Sigmoid colon (tissue), 7 donors: ENCODE data around the gene PPIB. TPM values are rescaled to one million over a fixed set of nuclear protein-coding genes. Genes with fewer than 3 reads are reported as not detected.

Source experiments
- DNase-seq: peaks from one replicate; pipeline ENCODE4 v3.0.0-alpha.2; 2019
- H3K27ac ChIP-seq, 4 donors: fragments of 200-600 bp; sonication (generic); one replicate each; pipeline ENCODE4 v1.5.1; 2016 to 2019; ENCODE audit warnings: mild to moderate bottlenecking in 1 of 4
- H3K27me3 ChIP-seq, 3 donors: fragments of 200-600 bp; sonication (generic); one replicate each; pipeline ENCODE4 v1.5.1; 2019; ENCODE audit warnings: mild to moderate bottlenecking in 1 of 3
- H3K36me3 ChIP-seq, 4 donors: fragments of 200-600 bp; sonication (generic); one replicate each; pipeline ENCODE4 v1.5.1; 2016 to 2019
- H3K4me1 ChIP-seq, 4 donors: fragments of 200-600 bp; sonication (generic); one replicate each; pipeline ENCODE4 v1.5.1; 2017 to 2019
- H3K4me3 ChIP-seq, 4 donors: fragments of 200-600 bp; sonication (generic); one replicate each; pipeline ENCODE4 v1.5.1; 2017 to 2019; ENCODE audit warnings: mild to moderate bottlenecking in 2 of 4, moderate library complexity in 1 of 4
- H3K9me3 ChIP-seq, 4 donors: fragments of 200-600 bp in 3 of 4; sonication (generic) in 3 of 4; one replicate each; pipeline versions ENCODE4 v1.5.1 to v1.6.1; 2013 to 2019
- EP300 ChIP-seq, 4 donors: sonication (generic); formaldehyde crosslinking; IDR thresholded peaks; one replicate each; pipeline ENCODE4 v1.6.1; 2017; ENCODE audit warnings: antibody characterized with exemption in 4 of 4
- POLR2A ChIP-seq, 2 donors: fragments of 450-650 bp; IDR thresholded peaks; one replicate each; pipeline ENCODE4 v1.6.1; 2016; ENCODE audit warnings: antibody characterized with exemption in 2 of 2, mild to moderate bottlenecking in 2 of 2, moderate library complexity in 2 of 2
- POLR2AphosphoS5 ChIP-seq, 4 donors: sonication (generic); formaldehyde crosslinking; IDR thresholded peaks; one replicate each; pipeline ENCODE4 v1.6.1; 2017; ENCODE audit warnings: antibody characterized with exemption in 4 of 4
- WGBS, 2 donors: extraction: QIAGEN DNeasy Blood & Tissue Kit; methylation state at CpG; one replicate each; pipeline ENCODE4 v1.1.7; 2013; 5-methylcytosine and 5-hydroxymethylcytosine counted together
- intact Hi-C: fragments of 100-400 bp; cut with DNase I; formaldehyde crosslinking; loops from one replicate; pipeline ENCODE4 v1.15.1; 2023
- polyA plus RNA-seq, 3 donors: library from polyadenylated mRNA; stranded (reverse); fragments of 200-250 nt; gene quantifications; one replicate each; pipeline ENCODE4 v1.2.3, GENCODE V29; 2013
- total RNA-seq, 4 donors: library from RNA; depleted of rRNA; stranded (reverse); fragments of >200 nt; gene quantifications; one replicate each; pipeline ENCODE4 v1.1.0, GENCODE V29; 2016
- TF ChIP-seq, protein P1 (sequence below), 4 experiments: fragments of 450-650 bp in 3 of 4; fragments of 200-600 bp in 1 of 4; IDR thresholded peaks; one replicate each; pipeline ENCODE4 v1.5.1; 2016 to 2019; ENCODE audit warnings: antibody characterized with exemption in 4 of 4, mild to moderate bottlenecking in 3 of 4, moderate library complexity in 2 of 4
- donor health status: healthy with polysubstance abuse.
- donor health status: Bipolar disorder and iron deficiency.
- donor health status: healthy.

The PPIB gene
- total and polyA plus RNA-seq, 7 donors = 154 to 647 (median 169) TPM

GRCh38 chr15:64132217-64132616 is 30.6 kb downstream of the PPIB start:
- 97% methylated on average over 4 of the region's 4 CpGs for WGBS, 2 donors
- Histone ChIP-seq H3K27ac (no peak overlapping the region), H3K4me3 (no peak overlapping the region), H3K9me3 (no peaks in the 10 kb centered on the region), H3K4me1 (peaks cover 0 to 15% (median 7%) of the 10 kb centered on the region in 4 donors), H3K36me3 (peaks cover 64 to 100% (median 86%) of the 10 kb centered on the region in 4 donors), H3K27me3 (no peaks in the 10 kb centered on the region)
- intact Hi-C loops = no loop called here
- no peak for DNase-seq
- TF ChIP-seq POLR2A (IDR thresholded peaks at IDR 0.05) (no peak), POLR2AphosphoS5 (IDR thresholded peaks at IDR 0.05) (no peak), EP300 (IDR thresholded peaks at IDR 0.05) (no peak)
- TF ChIP-seq, protein P1, sequence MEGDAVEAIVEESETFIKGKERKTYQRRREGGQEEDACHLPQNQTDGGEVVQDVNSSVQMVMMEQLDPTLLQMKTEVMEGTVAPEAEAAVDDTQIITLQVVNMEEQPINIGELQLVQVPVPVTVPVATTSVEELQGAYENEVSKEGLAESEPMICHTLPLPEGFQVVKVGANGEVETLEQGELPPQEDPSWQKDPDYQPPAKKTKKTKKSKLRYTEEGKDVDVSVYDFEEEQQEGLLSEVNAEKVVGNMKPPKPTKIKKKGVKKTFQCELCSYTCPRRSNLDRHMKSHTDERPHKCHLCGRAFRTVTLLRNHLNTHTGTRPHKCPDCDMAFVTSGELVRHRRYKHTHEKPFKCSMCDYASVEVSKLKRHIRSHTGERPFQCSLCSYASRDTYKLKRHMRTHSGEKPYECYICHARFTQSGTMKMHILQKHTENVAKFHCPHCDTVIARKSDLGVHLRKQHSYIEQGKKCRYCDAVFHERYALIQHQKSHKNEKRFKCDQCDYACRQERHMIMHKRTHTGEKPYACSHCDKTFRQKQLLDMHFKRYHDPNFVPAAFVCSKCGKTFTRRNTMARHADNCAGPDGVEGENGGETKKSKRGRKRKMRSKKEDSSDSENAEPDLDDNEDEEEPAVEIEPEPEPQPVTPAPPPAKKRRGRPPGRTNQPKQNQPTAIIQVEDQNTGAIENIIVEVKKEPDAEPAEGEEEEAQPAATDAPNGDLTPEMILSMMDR (IDR thresholded peaks at IDR 0.05) = no peak

DNA sequence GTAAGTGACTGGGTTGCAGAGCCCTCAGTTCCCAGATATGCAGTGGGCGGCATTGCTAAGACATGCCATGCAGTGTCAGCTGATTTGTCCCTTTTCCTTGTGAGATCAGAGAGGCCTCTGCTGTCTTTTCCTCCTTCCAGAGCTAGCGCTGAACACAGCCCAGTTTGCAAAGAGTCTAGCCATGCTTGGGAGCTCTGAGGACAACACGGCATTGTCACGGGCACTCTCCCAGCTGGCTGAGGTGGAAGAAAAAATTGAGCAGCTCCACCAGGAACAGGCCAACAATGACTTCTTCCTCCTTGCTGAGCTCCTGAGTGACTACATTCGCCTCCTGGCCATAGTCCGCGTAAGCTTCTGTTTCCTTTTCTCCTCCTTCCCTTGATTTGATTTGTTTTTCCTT is 31.3 kb downstream of the PPIB start:
- DNase-seq = no peak
- Histone ChIP-seq H3K9me3 (no peaks in the 10 kb centered on the region), H3K27me3 (no peaks in the 10 kb centered on the region), H3K4me3 (no peak overlapping the region), H3K27ac (no peak overlapping the region), H3K36me3 (peaks cover 60 to 100% (median 86%) of the 10 kb centered on the region in 4 donors), H3K4me1 (peaks cover 0 to 15% (median 7%) of the 10 kb centered on the region in 4 donors)
- TF ChIP-seq, protein P1 (IDR thresholded peaks at IDR 0.05) = no peak
- TF ChIP-seq POLR2A (IDR thresholded peaks at IDR 0.05) = no peak
- no peak for TF ChIP-seq EP300 (IDR thresholded peaks at IDR 0.05)
- no peak for TF ChIP-seq POLR2AphosphoS5 (IDR thresholded peaks at IDR 0.05)
- intact Hi-C loops = no loop called here
- 97% methylated on average over 7 of the region's 7 CpGs for WGBS, 2 donors

- H3K27me3 ChIP-seq = no peaks in the 10 kb centered on the region
- H3K36me3 ChIP-seq = peaks cover 53 to 100% (median 84%) of the 10 kb centered on the region in 4 donors
- H3K4me3 ChIP-seq = no peak overlapping the region
- intact Hi-C loops = no loop called here
- TF ChIP-seq EP300 (IDR thresholded peaks at IDR 0.05) (no peak), POLR2A (IDR thresholded peaks at IDR 0.05) (no peak), POLR2AphosphoS5 (IDR thresholded peaks at IDR 0.05) (no peak)
- TF ChIP-seq, protein P1 (IDR thresholded peaks at IDR 0.05) = no peak
- no peaks in the 10 kb centered on the region for H3K9me3 ChIP-seq
- no peak overlapping the region for H3K27ac ChIP-seq
- 97 to 98% methylated on average over 3 of the region's 3 CpGs for WGBS, 2 donors
- peaks cover 0 to 15% (median 7%) of the 10 kb centered on the region in 4 donors for H3K4me1 ChIP-seq
- no peak for DNase-seq
Observed at GRCh38 chr15:64130159-64130558, 32.7 kb downstream of the PPIB start.

GRCh38 chr15:64127521-64128270 is 35.1 kb downstream of the PPIB start:
- 90% methylated on average over 6 of the region's 6 CpGs for WGBS, 2 donors
- TF ChIP-seq EP300 (IDR thresholded peaks at IDR 0.05) = no peak
- Histone ChIP-seq H3K4me3 (no peak overlapping the region), H3K4me1 (no peaks in the 10 kb centered on the region), H3K9me3 (no peaks in the 10 kb centered on the region), H3K36me3 (peaks cover 43 to 100% (median 75%) of the 10 kb centered on the region in 4 donors), H3K27me3 (no peaks in the 10 kb centered on the region), H3K27ac (no peak overlapping the region)
- intact Hi-C loops = no loop called here
- no peak for DNase-seq

GRCh38 chr15:64125978-64126377 is 36.8 kb downstream of the PPIB start:
- Histone ChIP-seq H3K4me3 (no peak overlapping the region), H3K36me3 (peaks cover 32 to 100% (median 67%) of the 10 kb centered on the region in 4 donors), H3K27ac (no peak overlapping the region), H3K4me1 (no peaks in the 10 kb centered on the region), H3K9me3 (no peaks in the 10 kb centered on the region), H3K27me3 (no peaks in the 10 kb centered on the region)
- intact Hi-C loops = no loop called here
- TF ChIP-seq, protein P1 (IDR thresholded peaks at IDR 0.05) = no peak
- no peak for TF ChIP-seq EP300 (IDR thresholded peaks at IDR 0.05)
- no peak for TF ChIP-seq POLR2A (IDR thresholded peaks at IDR 0.05)
- no peak for TF ChIP-seq POLR2AphosphoS5 (IDR thresholded peaks at IDR 0.05)
- no peak for DNase-seq
- 78 to 80% methylated on average over 3 of the region's 3 CpGs for WGBS, 2 donors
